Stimulated activated CD8-positive, alpha-beta memory T cell treated with anti-CD3 and anti-CD28 coated beads, Interleukin-7, amount 100 ng/mL, for 4 hours (primary cell): ENCODE results near the gene NACC2.

Experiments
- DNase-seq, 2 donors: peaks; one replicate each; pipeline ENCODE4 v3.0.0-alpha.2; 2020; ENCODE audit warnings: low read depth in 2 of 2

Gene NACC2

GRCh38 chr9:135993765-135994500 lies 101.2 kb downstream of the NACC2 start:
- no peak for DNase-seq

GRCh38 chr9:135993409-135993742 lies 101.7 kb downstream of the NACC2 start:
- DNase-seq, result no peak

GRCh38 chr9:135992486-135993408 lies 102.3 kb downstream of the NACC2 start:
- peak in 1 of 2 donors; percentile 14 for DNase-seq

GRCh38 chr9:135991771-135992170 lies 103.3 kb downstream of the NACC2 start:
- DNase-seq, result no peak

- no peak for DNase-seq
These were observed 104.3 kb downstream of the NACC2 start for GRCh38 chr9:135990468-135991429.

- DNase-seq, result no peak
These were observed 105.2 kb downstream of the NACC2 start for GRCh38 chr9:135989722-135990467.

- DNase-seq, result no peak
These were observed 105.9 kb downstream of the NACC2 start for GRCh38 chr9:135989157-135989556.

- no peak for DNase-seq
These were observed 106.6 kb downstream of the NACC2 start for GRCh38 chr9:135988493-135988892.

GRCh38 chr9:135987838-135988404 lies 107.2 kb downstream of the NACC2 start:
- no peak for DNase-seq

- no peak for DNase-seq
These were observed 108.5 kb downstream of the NACC2 start for GRCh38 chr9:135986605-135987004.

- no peak for DNase-seq
These were observed 109.2 kb downstream of the NACC2 start for GRCh38 chr9:135985889-135986288.

GRCh38 chr9:135985459-135985774 lies 109.7 kb downstream of the NACC2 start:
- no peak for DNase-seq

- no peak for DNase-seq
These were observed 110.9 kb downstream of the NACC2 start for GRCh38 chr9:135984072-135984710.

GRCh38 chr9:135983208-135984071 lies 111.6 kb downstream of the NACC2 start:
- DNase-seq, result no peak

- no peak for DNase-seq
These were observed 112.4 kb downstream of the NACC2 start for GRCh38 chr9:135982499-135983207.

GRCh38 chr9:135980926-135981630 lies 114.0 kb downstream of the NACC2 start:
- DNase-seq, result no peak

- no peak for DNase-seq
These were observed 115.4 kb downstream of the NACC2 start for GRCh38 chr9:135979547-135980166.
